ENCODE results near the gene OXER1. TPM values are rescaled to one million over a fixed set of nuclear protein-coding genes. Genes with fewer than 3 reads are reported as not detected.

OXER1 gene
- total and polyA plus RNA-seq, 2 of the 13 experiments (the other 11 are each of a cell fraction or from before 2014, with no cell fraction given), result 8.0 to 9.0 TPM

- TF ChIP-seq ZNF577 (CRISPR knock-in tag; IDR thresholded peaks at IDR 0.05; ENCODE audit: borderline replicate concordance, low read depth) (0 out of 2 replicates have a peak, but pooled peaks have one; percentile 31), ZSCAN30 (CRISPR knock-in tag; IDR thresholded peaks at IDR 0.05) (peak; percentile 39; the same call in 1 of the 2 replicates), ISL2 (CRISPR knock-in tag; IDR thresholded peaks at IDR 0.05) (no peak), PAF1 (CRISPR knock-in tag; IDR thresholded peaks at IDR 0.05) (peak; percentile 56; the same call in 1 of the 2 replicates), ZNF639 (CRISPR knock-in tag; conservative IDR thresholded peaks at IDR 0.05) (no peak), ZNF776 (CRISPR knock-in tag; IDR thresholded peaks at IDR 0.05) (no peak), ZNF30 (CRISPR knock-in tag; IDR thresholded peaks at IDR 0.05) (0 out of 2 replicates have a peak, but pooled peaks have one; percentile 30), ZNF747 (CRISPR knock-in tag; IDR thresholded peaks at IDR 0.05; ENCODE audit: borderline replicate concordance) (0 out of 2 replicates have a peak, but pooled peaks have one; percentile 3), ZNF101 (CRISPR knock-in tag; IDR thresholded peaks at IDR 0.05; ENCODE audit: borderline replicate concordance, low read depth) (no peak), MXD3 (CRISPR knock-in tag; IDR thresholded peaks at IDR 0.05) (0 out of 2 replicates have a peak, but pooled peaks have one; percentile 5), ZSCAN12 (CRISPR knock-in tag; IDR thresholded peaks at IDR 0.05) (no peak), ZNF543 (CRISPR knock-in tag; IDR thresholded peaks at IDR 0.05) (no peak), SNAI1 (CRISPR knock-in tag; IDR thresholded peaks at IDR 0.05; ENCODE audit: borderline replicate concordance) (0 out of 2 replicates have a peak, but pooled peaks have one; percentile 43), ZNF354B (CRISPR knock-in tag; IDR thresholded peaks at IDR 0.05) (no peak), BRF2 (CRISPR knock-in tag; IDR thresholded peaks at IDR 0.05) (0 out of 2 replicates have a peak, but pooled peaks have one; percentile 5), RFXANK (CRISPR knock-in tag; IDR thresholded peaks at IDR 0.05) (0 out of 2 replicates have a peak, but pooled peaks have one; percentile 55), IKZF1 (IDR thresholded peaks at IDR 0.05) (no peak), REL (CRISPR knock-in tag; conservative IDR thresholded peaks at IDR 0.05) (peak; percentile 11; the same call in 1 of the 2 replicates), HNF1B (CRISPR knock-in tag; IDR thresholded peaks at IDR 0.05) (peak; percentile 9; the same call in 1 of the 2 replicates), ZBTB7A (CRISPR knock-in tag; IDR thresholded peaks at IDR 0.05) (0 out of 2 replicates have a peak, but pooled peaks have one; percentile 23), ONECUT2 (CRISPR knock-in tag; IDR thresholded peaks at IDR 0.05) (0 out of 2 replicates have a peak, but pooled peaks have one; percentile 5), ZNF10 (CRISPR knock-in tag; IDR thresholded peaks at IDR 0.05; ENCODE audit: borderline replicate concordance, low read depth) (no peak), ESRRA (CRISPR knock-in tag; IDR thresholded peaks at IDR 0.05; ENCODE audit: low read depth) (no peak), HIVEP1 (CRISPR knock-in tag; IDR thresholded peaks at IDR 0.05) (no peak), SMAD9 (CRISPR knock-in tag; IDR thresholded peaks at IDR 0.05) (no peak)
These were observed 29.7 kb upstream of the OXER1 start (continued) for GRCh38 chr2:42793334-42794270.
